HT1080 (cell line): Measurements from ENCODE around the gene DOCK4. TPM values are rescaled to one million over a fixed set of nuclear protein-coding genes. Genes with fewer than 3 reads are reported as not detected.

Experiments used
- DNase-seq: peaks from one replicate; pipeline ENCODE4 v3.0.0-alpha.2; 2015; ENCODE audit warnings: low read depth
- total RNA-seq: library from RNA; depleted of rRNA; stranded (reverse); fragments of >200 nt; shearing (Covaris generic); gene quantifications from 2 replicates; pipeline ENCODE4 v1.2.3, GENCODE V29; 2014

The DOCK4 gene
- total RNA-seq, 1 experiment from 2014 or later: 46.6 TPM

DNA sequence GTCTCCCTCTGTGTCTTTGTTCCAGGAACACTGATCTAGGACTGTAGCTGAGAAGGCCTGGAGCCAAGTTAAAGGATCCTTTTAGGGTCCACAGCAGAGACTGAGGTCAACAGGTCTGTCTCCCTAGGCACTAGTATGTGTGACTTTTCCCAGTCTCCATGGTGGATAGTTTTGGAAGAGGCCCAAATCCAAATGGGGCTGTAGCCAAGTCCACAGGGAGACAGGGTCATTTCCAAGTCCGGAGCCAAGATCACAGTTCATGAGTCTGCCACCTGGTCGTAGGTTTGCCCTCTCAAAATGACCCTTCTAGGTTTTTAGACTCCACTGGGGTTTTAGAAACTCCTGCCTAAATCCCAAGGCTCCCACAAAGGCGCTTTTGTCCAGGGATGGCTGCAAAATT is 17.1 kb upstream of the DOCK4 start:
- no peak for DNase-seq

GRCh38 chr7:112220877-112221434 is 14.8 kb upstream of the DOCK4 start:
- DNase-seq: no peak

DNA sequence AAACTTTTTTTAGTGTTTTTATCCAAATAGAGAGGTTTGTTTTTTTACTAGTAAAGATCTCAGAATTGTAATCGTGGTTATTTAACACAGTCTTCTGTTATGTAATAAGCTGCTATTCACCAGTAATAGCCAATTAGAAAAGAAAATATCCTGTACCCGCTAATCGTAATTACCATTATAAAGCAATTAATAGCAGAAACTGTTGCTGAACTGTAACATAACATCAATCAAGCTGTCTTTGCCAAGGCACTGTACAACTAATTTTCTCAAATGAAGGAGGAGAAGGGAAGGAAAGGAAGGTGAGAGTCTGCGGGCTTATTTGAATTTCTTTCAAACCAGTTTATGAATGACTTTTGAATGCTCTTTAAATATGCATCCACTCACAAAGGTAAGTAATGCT is 9.6 kb upstream of the DOCK4 start:
- DNase-seq: no peak

DNA sequence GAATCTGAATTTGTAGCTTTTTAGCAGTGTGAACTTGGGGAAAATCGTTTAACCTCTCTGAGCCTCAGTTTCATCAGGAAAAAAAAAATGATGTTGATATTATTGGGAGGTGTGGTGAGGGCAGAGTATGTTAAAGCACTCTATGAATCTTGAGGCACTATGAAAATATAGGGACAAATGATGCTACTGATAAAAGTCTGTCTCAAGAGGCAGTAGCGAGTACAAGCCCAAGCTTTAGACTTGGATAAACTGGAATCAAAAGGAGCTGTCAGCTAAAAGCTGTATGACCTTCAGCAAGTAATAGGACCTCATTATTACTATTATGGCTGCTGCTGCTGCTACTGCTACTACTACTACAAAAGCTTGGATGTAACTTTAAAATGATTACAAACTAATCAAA is 8.7 kb upstream of the DOCK4 start:
- no peak for DNase-seq

DNA sequence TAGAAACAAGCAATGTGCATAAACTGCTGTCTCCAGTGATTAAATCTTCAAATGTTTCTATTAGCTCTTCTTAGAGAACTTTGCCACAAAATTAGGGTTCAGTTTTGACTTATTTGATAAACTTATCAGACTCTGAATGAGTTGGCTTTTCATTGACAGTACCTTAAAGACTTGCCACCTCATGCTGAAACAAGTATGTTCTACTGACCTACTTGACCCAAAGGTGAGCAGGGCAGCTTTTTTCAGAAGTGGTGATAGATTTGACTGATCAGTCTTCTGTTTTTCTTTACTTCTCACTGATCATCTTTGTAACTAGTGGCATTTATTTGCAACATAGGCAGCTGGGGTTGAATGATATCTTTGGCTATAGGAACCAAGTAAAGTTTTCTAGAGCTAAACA is 8.1 kb upstream of the DOCK4 start:
- DNase-seq: no peak

- no peak for DNase-seq
These were observed 7.5 kb upstream of the DOCK4 start for GRCh38 chr7:112213735-112214134.

- no peak for DNase-seq
These were observed 6.4 kb upstream of the DOCK4 start for GRCh38 chr7:112212571-112212970.

DNA sequence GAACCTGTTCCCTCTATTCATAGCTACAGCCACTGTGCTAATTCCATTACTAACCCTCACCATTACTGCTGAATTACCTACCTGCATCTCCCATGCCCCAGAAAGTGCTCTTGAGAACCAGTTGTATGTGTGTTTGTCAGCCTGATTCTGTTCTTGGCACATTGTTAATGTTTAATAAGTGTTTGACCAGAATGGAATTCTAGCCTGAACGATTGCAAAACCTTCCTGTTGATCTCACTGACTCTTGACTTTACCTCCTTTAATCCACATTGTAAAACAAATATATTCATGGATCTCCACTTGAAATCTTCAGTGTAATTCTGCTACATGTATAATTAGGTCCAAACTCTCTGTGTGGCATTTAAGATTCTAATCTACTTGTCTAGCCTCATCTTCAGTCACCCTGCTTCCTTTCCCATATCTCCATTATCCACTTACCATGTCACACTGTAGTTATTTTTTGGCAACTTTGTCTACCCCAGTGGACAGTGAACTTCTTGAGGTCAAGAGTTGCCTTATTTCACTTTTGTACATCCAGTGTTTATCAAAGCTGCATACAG is 5.2 kb upstream of the DOCK4 start:
- no peak for DNase-seq

DNA sequence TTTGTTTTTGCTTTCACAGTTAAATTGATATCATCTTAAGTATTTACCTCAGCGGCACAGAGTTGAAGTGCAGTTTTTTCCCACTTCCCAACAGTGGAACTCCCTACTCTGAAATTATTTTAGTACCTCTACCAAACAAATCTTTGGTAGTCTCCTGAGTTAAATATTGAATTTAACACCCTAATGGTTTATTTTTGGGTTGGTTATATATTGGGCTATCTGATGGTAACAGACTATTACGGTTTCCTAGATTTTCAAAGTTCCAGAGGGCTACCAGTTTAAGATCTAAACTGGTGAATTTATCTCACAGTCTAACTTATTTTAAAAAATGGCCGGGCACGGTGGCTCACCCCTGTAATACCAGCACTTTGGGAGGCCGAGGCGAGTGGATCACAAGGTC is 1.6 kb upstream of the DOCK4 start:
- no peak for DNase-seq

- DNase-seq: no peak
These were observed 893 bp upstream of the DOCK4 start for GRCh38 chr7:112206991-112207592.

DNA sequence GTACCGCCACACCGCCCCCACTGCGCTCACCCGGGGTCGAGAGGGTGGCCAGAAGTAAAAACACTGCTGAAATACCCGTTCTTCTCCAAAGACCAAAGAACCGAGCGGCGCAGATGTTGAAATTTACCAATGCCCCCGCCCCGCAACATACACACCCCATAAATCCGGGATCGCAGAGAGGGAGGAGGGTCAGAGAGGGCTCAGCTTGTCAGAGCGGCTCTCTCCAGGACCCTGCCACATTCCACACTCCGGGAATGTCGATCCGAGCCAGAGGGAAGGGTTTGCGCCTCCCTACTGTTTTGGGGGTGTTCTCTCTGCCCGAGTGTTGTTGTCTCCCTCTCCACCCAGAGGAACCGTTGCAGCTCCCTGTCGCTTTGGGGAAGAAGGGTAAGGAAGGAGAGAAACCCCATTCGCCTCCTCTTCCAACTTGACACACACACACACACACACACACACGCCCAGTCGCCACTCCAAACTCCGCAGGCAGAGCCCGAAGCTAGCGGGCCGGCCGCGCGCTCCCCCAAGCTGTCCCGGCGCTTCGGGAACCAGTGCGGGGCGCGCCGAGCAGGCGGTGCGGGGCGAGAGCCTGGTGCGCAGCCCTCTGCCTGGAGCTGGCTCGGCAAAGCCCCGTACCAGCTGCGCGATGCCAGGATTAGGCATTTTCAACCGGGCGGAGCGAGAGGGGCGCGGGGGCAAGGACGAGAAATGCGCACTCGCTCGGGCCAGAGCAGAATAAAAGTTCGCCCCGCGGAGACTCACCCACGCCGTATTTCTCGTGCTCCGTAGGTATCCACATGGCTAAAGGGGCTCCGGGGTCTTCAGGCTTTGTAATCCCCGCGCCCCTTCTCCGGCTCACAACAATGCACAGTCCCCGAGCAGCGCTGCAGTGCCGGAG is 609 bp downstream of the DOCK4 start:
- peak; percentile 57 for DNase-seq

- DNase-seq: peak; percentile 22
These were observed 1.5 kb downstream of the DOCK4 start for GRCh38 chr7:112204499-112205342.

- DNase-seq: no peak
These were observed 2.8 kb downstream of the DOCK4 start for GRCh38 chr7:112203365-112203739.

- DNase-seq: peak; percentile 15
These were observed 3.4 kb downstream of the DOCK4 start for GRCh38 chr7:112202816-112203215.

DNA sequence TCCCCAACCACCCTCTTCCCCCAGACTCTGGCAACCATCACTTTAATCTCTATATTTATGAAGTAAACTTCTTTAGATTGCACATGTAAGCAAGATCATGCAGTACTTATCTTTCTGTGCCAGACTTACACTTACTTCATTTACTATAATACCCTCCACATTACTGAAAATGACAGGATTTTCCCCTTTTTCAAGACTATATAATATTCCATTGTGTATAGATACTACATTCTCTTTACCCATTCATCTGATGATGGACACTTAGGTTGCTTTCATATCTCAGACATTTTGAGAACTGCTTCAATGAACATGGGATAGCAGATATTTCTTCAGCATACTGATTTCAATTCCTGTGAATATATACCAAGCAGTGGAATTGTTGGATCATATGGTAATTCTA is 4.4 kb downstream of the DOCK4 start:
- no peak for DNase-seq

DNA sequence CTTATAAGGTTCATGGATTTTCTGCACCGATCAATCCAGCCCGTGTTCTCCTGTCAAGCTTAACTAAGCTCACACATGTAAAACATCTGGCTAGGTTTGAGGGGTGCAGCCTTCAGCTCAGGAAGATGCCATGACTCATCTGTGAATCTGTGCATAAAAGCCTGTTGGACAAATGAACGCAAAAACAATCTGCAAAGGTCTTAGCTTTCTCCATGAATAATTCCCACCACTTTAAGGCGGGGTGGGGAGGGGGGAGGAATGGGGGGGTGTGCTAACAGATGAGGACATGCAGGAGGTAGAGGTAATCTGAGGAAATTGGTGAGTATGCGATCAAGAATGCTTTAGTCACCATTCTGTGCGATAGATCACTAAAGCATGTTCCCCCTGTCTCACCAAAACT is 4.8 kb downstream of the DOCK4 start:
- peak; percentile 80 for DNase-seq

- no peak for DNase-seq
These were observed 6.5 kb downstream of the DOCK4 start for GRCh38 chr7:112199672-112200071.

DNA sequence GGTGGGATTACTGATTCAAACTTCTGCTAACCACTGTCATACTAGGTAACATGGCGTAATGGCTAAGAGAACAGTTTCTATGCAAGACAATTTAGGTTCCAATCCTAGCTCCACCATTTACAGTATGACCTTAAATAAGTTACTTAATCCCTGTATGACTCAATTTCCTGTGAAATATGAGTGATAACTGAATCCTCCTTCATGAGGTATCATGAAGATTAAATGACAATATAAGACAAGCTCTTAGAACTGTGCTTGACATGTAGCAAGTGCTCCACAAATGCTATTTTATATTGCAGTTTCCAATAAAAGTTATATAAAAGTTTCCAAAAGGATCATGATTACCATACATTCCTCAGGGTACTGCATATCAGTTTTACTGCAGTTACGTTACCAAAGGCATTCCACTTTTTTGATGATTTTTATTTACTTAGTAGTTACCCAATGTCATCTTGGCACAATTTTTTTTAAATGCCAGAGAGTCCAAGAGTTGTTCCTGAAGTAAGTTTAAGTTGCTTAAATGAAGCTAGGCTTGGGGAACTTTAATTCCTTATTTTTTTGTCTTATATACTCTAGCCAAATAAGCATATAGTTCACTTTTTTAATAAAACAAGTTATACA is 7.1 kb downstream of the DOCK4 start:
- peak; percentile 76 for DNase-seq

DNA sequence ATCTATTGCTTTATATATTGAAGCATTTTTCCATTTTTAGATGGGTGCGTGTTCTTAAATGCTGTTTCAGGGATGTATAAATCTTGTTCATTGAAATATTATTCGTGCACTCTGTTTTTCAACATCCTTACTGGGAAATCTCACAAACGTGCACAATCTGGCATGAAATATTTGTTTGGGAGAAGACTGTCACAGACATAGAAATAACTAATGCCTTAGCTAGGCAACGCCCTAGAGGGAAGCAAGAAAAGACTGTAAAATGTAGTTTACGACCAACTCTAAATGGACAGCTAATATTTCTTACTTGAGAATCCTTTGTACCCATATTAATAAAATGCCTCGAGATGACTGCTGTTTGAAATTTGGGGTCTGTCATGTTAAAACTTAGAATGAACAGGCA is 8.9 kb downstream of the DOCK4 start:
- DNase-seq: no peak

DNA sequence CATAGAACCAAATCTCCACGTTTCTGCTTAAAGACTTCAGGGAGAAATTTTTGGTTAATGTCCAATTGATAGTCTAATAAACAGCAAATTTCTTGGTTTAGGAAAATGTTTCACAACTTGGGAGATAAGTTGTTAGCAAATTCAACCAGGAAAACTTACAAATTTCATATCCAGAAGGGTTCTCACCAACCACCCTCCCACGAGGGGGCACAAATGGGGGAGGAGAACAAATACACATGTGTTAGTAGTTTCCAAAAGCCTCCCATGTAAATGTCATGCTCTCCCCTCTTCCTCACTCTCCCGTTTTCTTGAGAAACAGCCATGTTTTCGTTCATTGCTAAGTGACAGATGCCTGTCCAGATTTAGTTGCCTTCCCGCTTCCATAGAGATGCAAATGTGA is 10.5 kb downstream of the DOCK4 start:
- no peak for DNase-seq

GRCh38 chr7:112193915-112194502 is 12.2 kb downstream of the DOCK4 start:
- no peak for DNase-seq
